Measurements from ENCODE around the gene CLK3.
"Not testable (repeated sequence)": the region's sequence is repeated elsewhere in the genome, so short reads cannot be mapped to it uniquely, and the experiment has no call there.

The CLK3 gene

GRCh38 chr15:74615508-74616365 lies at the start of gene CLK3:
TSS of gene CLK3 (plus strand) at chr15:74615836. CDS start at chr15:74619197, 3,361 bp downstream.
- DNase-seq (ENCODE audit: low read depth in 2 of 2): peak; percentile 96 to 98

- no peak for DNase-seq (ENCODE audit: low read depth in 2 of 2)
Observed at GRCh38 chr15:74568594-74568993, 47.0 kb upstream of the CLK3 start.

GRCh38 chr15:74569731-74570070 lies 45.9 kb upstream of the CLK3 start:
- DNase-seq (ENCODE audit: low read depth in 2 of 2): no peak

GRCh38 chr15:74571191-74571590 lies 44.4 kb upstream of the CLK3 start:
- no peak for DNase-seq (ENCODE audit: low read depth in 2 of 2)

GRCh38 chr15:74573987-74574386 lies 41.6 kb upstream of the CLK3 start:
- DNase-seq (ENCODE audit: low read depth in 2 of 2): no peak

GRCh38 chr15:74578496-74578994 lies 37.1 kb upstream of the CLK3 start:
- DNase-seq (ENCODE audit: low read depth in 2 of 2): no peak

- DNase-seq (ENCODE audit: low read depth in 2 of 2): no peak
Observed at GRCh38 chr15:74579001-74579400, 36.6 kb upstream of the CLK3 start.

- DNase-seq (ENCODE audit: low read depth in 2 of 2): no peak
Observed at GRCh38 chr15:74580538-74581350, 34.9 kb upstream of the CLK3 start.

GRCh38 chr15:74584204-74584603 lies 31.4 kb upstream of the CLK3 start:
- no peak for DNase-seq (ENCODE audit: low read depth in 2 of 2)

GRCh38 chr15:74584779-74585178 lies 30.9 kb upstream of the CLK3 start:
- no peak for DNase-seq (ENCODE audit: low read depth in 2 of 2)

- DNase-seq (ENCODE audit: low read depth in 2 of 2): no peak
Observed at GRCh38 chr15:74585191-74585590, 30.4 kb upstream of the CLK3 start.

GRCh38 chr15:74585857-74586256 lies 29.8 kb upstream of the CLK3 start:
- DNase-seq (ENCODE audit: low read depth in 2 of 2): no peak

- DNase-seq (ENCODE audit: low read depth in 2 of 2): no peak
Observed at GRCh38 chr15:74589826-74590225, 25.8 kb upstream of the CLK3 start.

- no peak for DNase-seq (ENCODE audit: low read depth in 2 of 2)
Observed at GRCh38 chr15:74592222-74592621, 23.4 kb upstream of the CLK3 start.

- DNase-seq (ENCODE audit: low read depth in 2 of 2): no peak
Observed at GRCh38 chr15:74593122-74593521, 22.5 kb upstream of the CLK3 start.

- DNase-seq (ENCODE audit: low read depth in 2 of 2): no peak
Observed at GRCh38 chr15:74594455-74594854, 21.2 kb upstream of the CLK3 start.

- no peak for DNase-seq (ENCODE audit: low read depth in 2 of 2)
Observed at GRCh38 chr15:74595271-74595670, 20.4 kb upstream of the CLK3 start.

GRCh38 chr15:74596736-74597135 lies 18.9 kb upstream of the CLK3 start:
- not testable (repeated sequence) for DNase-seq (ENCODE audit: low read depth in 2 of 2)

- DNase-seq (ENCODE audit: low read depth in 2 of 2): not testable (repeated sequence)
Observed at GRCh38 chr15:74597146-74597705, 18.4 kb upstream of the CLK3 start.

GRCh38 chr15:74598126-74598842 lies 17.4 kb upstream of the CLK3 start:
- DNase-seq (ENCODE audit: low read depth in 2 of 2): peak; percentile 83 to 85

- DNase-seq (ENCODE audit: low read depth in 2 of 2): no peak
Observed at GRCh38 chr15:74599156-74599555, 16.5 kb upstream of the CLK3 start.

Data from stimulated activated CD8-positive, alpha-beta memory T cell treated with anti-CD3 and anti-CD28 coated beads, Interleukin-15, amount 100 ng/mL, for 48 hours (primary cell).